GM23338 (cell line): Measurements from ENCODE around the gene GAB2. TPM values are rescaled to one million over a fixed set of nuclear protein-coding genes. Genes with fewer than 3 reads are reported as not detected.

Experiments
- ATAC-seq: fragments of 200-7000 bp; cut with Tn5 transposase; 3 replicates; pipeline ENCODE4 v1.9.1; 2020
- DNase-seq: peaks from one replicate; pipeline ENCODE4 v3.0.0-alpha.2; 2015; ENCODE audit warnings: low spot score
- H2AFZ ChIP-seq: fragments of 200-600 bp; sonication (generic); 2 replicates; pipeline ENCODE4 v1.8.0; 2016; ENCODE audit warnings: antibody characterized with exemption, mild to moderate bottlenecking, moderate library complexity
- H3F3A ChIP-seq: fragments of 200-600 bp; sonication (generic); replicated peaks from 2 replicates; pipeline ENCODE4 v1.8.0; 2017; ENCODE audit warnings: antibody characterized with exemption, mixed run types, low read depth
- H3K27ac ChIP-seq: fragments of 200-600 bp; sonication (generic); 2 replicates; pipeline ENCODE4 v1.6.1; 2016; ENCODE audit warnings: low read depth
- H3K27me3 ChIP-seq: fragments of 200-600 bp; sonication (generic); 2 replicates; pipeline ENCODE4 v1.8.0; 2016; ENCODE audit warnings: mild to moderate bottlenecking, mixed run types, moderate library complexity; ENCODE audit not compliant: insufficient read depth
- H3K36me3 ChIP-seq: fragments of 200-600 bp; sonication (generic); 2 replicates; pipeline ENCODE4 v1.8.0; 2016; ENCODE audit warnings: mild to moderate bottlenecking; ENCODE audit not compliant: insufficient read depth
- H3K4me1 ChIP-seq: fragments of 200-600 bp; sonication (generic); 2 replicates; pipeline ENCODE4 v1.8.0; 2016; ENCODE audit warnings: mild to moderate bottlenecking, moderate library complexity; ENCODE audit not compliant: insufficient read depth
- H3K4me2 ChIP-seq: fragments of 200-600 bp; sonication (generic); 2 replicates; pipeline ENCODE4 v1.7.1; 2017; ENCODE audit warnings: mixed run types
- H3K4me3 ChIP-seq: fragments of 200-600 bp; sonication (generic); 2 replicates; pipeline ENCODE4 v1.6.1; 2016; ENCODE audit warnings: mixed run types
- H3K79me2 ChIP-seq: fragments of 200-600 bp; sonication (generic); replicated peaks from 2 replicates; pipeline ENCODE4 v1.8.0; 2017; ENCODE audit warnings: mild to moderate bottlenecking; ENCODE audit not compliant: insufficient read depth
- H3K9me2 ChIP-seq: fragments of 200-600 bp; sonication (generic); 2 replicates; pipeline ENCODE4 v1.8.0; 2017; ENCODE audit not compliant: insufficient read depth
- H4K20me1 ChIP-seq: fragments of 200-600 bp; sonication (generic); replicated peaks from 2 replicates; pipeline ENCODE4 v1.8.0; 2017; ENCODE audit warnings: mild to moderate bottlenecking; ENCODE audit not compliant: insufficient read depth
- H3K27ac Mint-ChIP-seq: 2 replicates; pipeline ENCODE4 v1.8.0; 2020; ENCODE audit warnings: inconsistent platforms, mild to moderate bottlenecking, moderate library complexity, mixed read lengths
- H3K27me3 Mint-ChIP-seq: 3 replicates; pipeline ENCODE4 v1.8.0; 2022; ENCODE audit warnings: low read depth, mild to moderate bottlenecking, moderate library complexity, mixed read lengths, inconsistent platforms; ENCODE audit not compliant: insufficient read depth, poor library complexity
- H3K36me3 Mint-ChIP-seq: 3 replicates; pipeline ENCODE4 v1.8.0; 2021; ENCODE audit warnings: low read depth, mild to moderate bottlenecking, inconsistent platforms, moderate library complexity, mixed read lengths
- H3K4me1 Mint-ChIP-seq: 3 replicates; pipeline ENCODE4 v1.8.0; 2020; ENCODE audit warnings: mild to moderate bottlenecking, inconsistent platforms, mixed read lengths
- H3K4me3 Mint-ChIP-seq: 3 replicates; pipeline ENCODE4 v1.8.0; 2021; ENCODE audit warnings: moderate library complexity, mild to moderate bottlenecking, inconsistent platforms, mixed read lengths
- H3K9me3 Mint-ChIP-seq: 3 replicates; pipeline ENCODE4 v1.8.0; 2020; ENCODE audit warnings: moderate library complexity, mild to moderate bottlenecking, inconsistent platforms, mixed read lengths
- CREB1 ChIP-seq: fragments of 250-450 bp; sonication (Bioruptor Pico); IDR thresholded peaks from 2 replicates; pipeline ENCODE4 v1.5.0; 2020; ENCODE audit warnings: low read depth, mild to moderate bottlenecking, moderate library complexity
- EZH2 ChIP-seq: fragments of 200-600 bp; sonication (generic); IDR thresholded peaks from one replicate; pipeline ENCODE4 v1.8.0; 2017; ENCODE audit warnings: antibody characterized with exemption, mild to moderate bottlenecking, low read depth; ENCODE audit not compliant: unreplicated experiment
- EZH2phosphoT487 ChIP-seq: fragments of 200-600 bp; sonication (generic); IDR thresholded peaks from one replicate; pipeline ENCODE4 v1.8.1; 2018; ENCODE audit warnings: antibody characterized with exemption; ENCODE audit not compliant: unreplicated experiment
- JUNB ChIP-seq: IDR thresholded peaks from one replicate; pipeline ENCODE4 v1.6.1; 2016; ENCODE audit warnings: antibody characterized with exemption; ENCODE audit not compliant: unreplicated experiment
- NANOG ChIP-seq: IDR thresholded peaks from 2 replicates; pipeline ENCODE4 v1.6.1; 2016; ENCODE audit warnings: antibody characterized with exemption, borderline replicate concordance
- POLR2AphosphoS5 ChIP-seq: IDR thresholded peaks from 2 replicates; pipeline ENCODE4 v1.6.1; 2016; ENCODE audit warnings: antibody characterized with exemption, low read depth
- REST ChIP-seq: IDR thresholded peaks from one replicate; pipeline ENCODE4 v1.6.1; 2018; ENCODE audit warnings: antibody characterized with exemption; ENCODE audit not compliant: unreplicated experiment
- STAT1 ChIP-seq: IDR thresholded peaks from one replicate; pipeline ENCODE4 v1.6.1; 2016; ENCODE audit warnings: antibody characterized with exemption; ENCODE audit not compliant: unreplicated experiment
- ZNF114 ChIP-seq: fragments of 250-450 bp; sonication (Bioruptor Pico); IDR thresholded peaks from 2 replicates; pipeline ENCODE4 v1.5.0; 2020; ENCODE audit warnings: mild to moderate bottlenecking, moderate library complexity
- ZNF331 ChIP-seq: fragments of 250-450 bp; sonication (Bioruptor Pico); IDR thresholded peaks from 2 replicates; pipeline ENCODE4 v1.5.0; 2020; ENCODE audit warnings: low read depth, mild to moderate bottlenecking, moderate library complexity
- polyA plus RNA-seq: library from polyadenylated mRNA; unstranded; fragments of >200 nt; fragmentation: Nextera tagmentation; extraction: Ambion mirVana; gene quantifications from 2 replicates; pipeline ENCODE4 v1.2.1, GENCODE V29; 2016
- total RNA-seq: library from RNA; depleted of rRNA; stranded (reverse); fragments of >200 nt; shearing (Covaris generic); gene quantifications from 2 replicates; pipeline ENCODE4 v1.2.3, GENCODE V29; 2014
- TF ChIP-seq, protein P1 (sequence below), 2 experiments: fragments of 200-600 bp in 1 of 2; sonication (generic) in 1 of 2; conservative IDR thresholded peaks; 2 replicates each; pipeline versions ENCODE4 v1.5.1 to v1.6.1; 2016 to 2017; ENCODE audit warnings: antibody characterized with exemption in 2 of 2, low read depth in 2 of 2, mild to moderate bottlenecking in 2 of 2, moderate library complexity in 1 of 2
- TF ChIP-seq, protein P2 (sequence below): IDR thresholded peaks from 2 replicates; pipeline ENCODE4 v1.6.1; 2016; ENCODE audit warnings: antibody characterized with exemption

The GAB2 gene
- total and polyA plus RNA-seq, 2 experiments from 2014 or later: 2.0 to 10.8 TPM

GRCh38 chr11:78428773-78429172 lies 11.2 kb upstream of the GAB2 start:
- H3K4me3 ChIP-seq: no peak overlapping the region
- no peak for ATAC-seq
- H3K4me3 Mint-ChIP-seq: no peak overlapping the region

GRCh38 chr11:78428266-78428636 lies 10.6 kb upstream of the GAB2 start:
- Mint-ChIP-seq H3K36me3 (no peaks in the 10 kb centered on the region), H3K9me3 (no peaks in the 10 kb centered on the region), H3K27ac (no peak overlapping the region), H3K4me1 (peaks cover 35% of the 10 kb centered on the region), H3K4me3 (no peak overlapping the region), H3K27me3 (peaks cover 2% of the 10 kb centered on the region)
- Histone ChIP-seq H3K36me3 (no peaks in the 10 kb centered on the region), H3K4me1 (peaks cover 38% of the 10 kb centered on the region), H3F3A (no peaks in the 10 kb centered on the region; the same call in 1 of the 2 replicates), H4K20me1 (no peaks in the 10 kb centered on the region; the same call in none of the 2 replicates), H3K27ac (no peak overlapping the region), H3K9me2 (no peaks in the 10 kb centered on the region), H3K4me3 (no peak overlapping the region), H3K79me2 (no peaks in the 10 kb centered on the region), H3K4me2 (no peak overlapping the region), H2AFZ (no peak overlapping the region), H3K27me3 (no peaks in the 10 kb centered on the region)
- ATAC-seq (no peak), DNase-seq (no peak)
- TF ChIP-seq NANOG (no peak), POLR2AphosphoS5 (no peak), EZH2 (no peak), REST (no peak), ZNF114 (CRISPR knock-in tag) (no peak), ZNF331 (CRISPR knock-in tag) (no peak), STAT1 (no peak), CREB1 (CRISPR knock-in tag) (no peak), EZH2phosphoT487 (no peak), JUNB (no peak)
- TF ChIP-seq, protein P1, sequence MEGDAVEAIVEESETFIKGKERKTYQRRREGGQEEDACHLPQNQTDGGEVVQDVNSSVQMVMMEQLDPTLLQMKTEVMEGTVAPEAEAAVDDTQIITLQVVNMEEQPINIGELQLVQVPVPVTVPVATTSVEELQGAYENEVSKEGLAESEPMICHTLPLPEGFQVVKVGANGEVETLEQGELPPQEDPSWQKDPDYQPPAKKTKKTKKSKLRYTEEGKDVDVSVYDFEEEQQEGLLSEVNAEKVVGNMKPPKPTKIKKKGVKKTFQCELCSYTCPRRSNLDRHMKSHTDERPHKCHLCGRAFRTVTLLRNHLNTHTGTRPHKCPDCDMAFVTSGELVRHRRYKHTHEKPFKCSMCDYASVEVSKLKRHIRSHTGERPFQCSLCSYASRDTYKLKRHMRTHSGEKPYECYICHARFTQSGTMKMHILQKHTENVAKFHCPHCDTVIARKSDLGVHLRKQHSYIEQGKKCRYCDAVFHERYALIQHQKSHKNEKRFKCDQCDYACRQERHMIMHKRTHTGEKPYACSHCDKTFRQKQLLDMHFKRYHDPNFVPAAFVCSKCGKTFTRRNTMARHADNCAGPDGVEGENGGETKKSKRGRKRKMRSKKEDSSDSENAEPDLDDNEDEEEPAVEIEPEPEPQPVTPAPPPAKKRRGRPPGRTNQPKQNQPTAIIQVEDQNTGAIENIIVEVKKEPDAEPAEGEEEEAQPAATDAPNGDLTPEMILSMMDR (conservative IDR thresholded peaks at IDR 0.05; ENCODE audit: low read depth in 2 of 2): no peak
- TF ChIP-seq, protein P2, sequence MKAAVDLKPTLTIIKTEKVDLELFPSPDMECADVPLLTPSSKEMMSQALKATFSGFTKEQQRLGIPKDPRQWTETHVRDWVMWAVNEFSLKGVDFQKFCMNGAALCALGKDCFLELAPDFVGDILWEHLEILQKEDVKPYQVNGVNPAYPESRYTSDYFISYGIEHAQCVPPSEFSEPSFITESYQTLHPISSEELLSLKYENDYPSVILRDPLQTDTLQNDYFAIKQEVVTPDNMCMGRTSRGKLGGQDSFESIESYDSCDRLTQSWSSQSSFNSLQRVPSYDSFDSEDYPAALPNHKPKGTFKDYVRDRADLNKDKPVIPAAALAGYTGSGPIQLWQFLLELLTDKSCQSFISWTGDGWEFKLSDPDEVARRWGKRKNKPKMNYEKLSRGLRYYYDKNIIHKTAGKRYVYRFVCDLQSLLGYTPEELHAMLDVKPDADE: no peak

More at GRCh38 chr11:78428773-78429172, 11.2 kb upstream of the GAB2 start:
- no peak overlapping the region for H3K27ac ChIP-seq
- H3K27me3 ChIP-seq: no peaks in the 10 kb centered on the region
- H2AFZ ChIP-seq: no peak overlapping the region
- Mint-ChIP-seq H3K4me1 (peaks cover 35% of the 10 kb centered on the region), H3K9me3 (no peaks in the 10 kb centered on the region), H3K27ac (no peak overlapping the region; the same call in 1 of the 2 replicates), H3K27me3 (peaks cover 2% of the 10 kb centered on the region), H3K36me3 (no peaks in the 10 kb centered on the region)
- H3F3A ChIP-seq: no peaks in the 10 kb centered on the region; the same call in 1 of the 2 replicates
- no peak overlapping the region for H3K4me2 ChIP-seq
- no peaks in the 10 kb centered on the region for H3K79me2 ChIP-seq
- H3K9me2 ChIP-seq: no peaks in the 10 kb centered on the region
- no peak for TF ChIP-seq EZH2phosphoT487
- TF ChIP-seq, protein P1 (conservative IDR thresholded peaks at IDR 0.05; ENCODE audit: low read depth in 2 of 2): no peak
- no peak for TF ChIP-seq JUNB
- TF ChIP-seq, protein P2: no peak
- peaks cover 38% of the 10 kb centered on the region for H3K4me1 ChIP-seq
- no peaks in the 10 kb centered on the region; the same call in none of the 2 replicates for H4K20me1 ChIP-seq
- no peaks in the 10 kb centered on the region for H3K36me3 ChIP-seq
- DNase-seq: no peak
